Central memory CD4-positive, alpha-beta T cell (primary cell): Measurements from ENCODE around the gene USP20.

ENCODE experiments used
- DNase-seq: peaks from one replicate; pipeline ENCODE4 v3.0.0; 2022

USP20 gene

DNA sequence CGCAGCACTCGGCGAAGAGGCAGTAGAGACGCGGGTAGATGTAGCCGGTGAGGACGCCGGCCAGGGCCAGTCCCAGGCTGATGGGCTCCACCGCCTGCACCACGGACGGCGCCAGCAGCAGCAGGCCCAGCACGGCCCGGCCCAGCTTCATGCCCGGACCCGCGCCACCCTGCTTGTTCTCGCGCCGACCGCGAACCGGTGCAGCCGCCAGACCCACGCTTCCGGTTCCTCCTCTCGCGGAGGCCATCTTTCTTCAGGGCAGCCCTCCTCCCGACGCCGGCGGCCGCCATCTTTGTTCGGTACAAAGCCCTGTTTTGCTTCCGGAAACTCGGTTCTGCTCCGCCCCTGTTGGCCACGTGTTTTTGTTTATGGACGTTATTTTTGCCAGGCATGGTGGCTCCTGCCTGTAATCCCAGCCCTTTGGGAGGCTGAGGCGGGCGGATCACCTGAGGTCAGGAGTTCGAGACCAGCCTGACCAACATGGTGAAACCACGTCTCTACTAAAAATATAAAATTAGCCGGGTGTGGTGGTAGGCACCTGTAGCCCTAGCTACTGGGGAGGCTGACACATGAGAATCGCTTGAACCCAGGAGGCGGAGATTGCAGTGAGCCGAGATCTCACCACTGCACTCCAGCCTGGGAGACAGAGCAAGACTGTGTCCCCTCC is 11.2 kb upstream of the USP20 start, which contains the start of gene TOR1A:
TSS of gene TOR1A (minus strand) at position 202 of the 667 bp plus-strand sequence. CDS start at position 151, 51 bp downstream.
- DNase-seq, result peak; percentile 89

DNA sequence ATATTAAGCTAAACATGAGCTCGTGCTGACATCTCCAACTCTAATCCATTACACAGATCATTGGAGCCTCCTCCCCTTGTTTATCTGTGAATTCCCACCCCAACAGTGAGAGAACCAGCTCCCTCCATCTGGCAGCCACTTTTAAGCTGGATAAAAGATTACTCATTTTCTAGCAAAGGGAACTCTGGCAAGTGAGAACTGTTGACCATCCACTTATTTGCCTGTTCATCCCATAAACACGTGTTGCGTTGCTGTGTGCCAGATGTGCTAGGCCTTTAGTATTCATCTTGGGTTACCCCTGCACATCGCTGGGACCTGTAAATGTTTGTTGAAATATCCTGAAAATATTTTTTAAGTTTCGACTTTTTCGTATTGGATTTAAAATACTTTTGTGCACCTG is 8.9 kb upstream of the USP20 start:
- DNase-seq, result no peak

DNA sequence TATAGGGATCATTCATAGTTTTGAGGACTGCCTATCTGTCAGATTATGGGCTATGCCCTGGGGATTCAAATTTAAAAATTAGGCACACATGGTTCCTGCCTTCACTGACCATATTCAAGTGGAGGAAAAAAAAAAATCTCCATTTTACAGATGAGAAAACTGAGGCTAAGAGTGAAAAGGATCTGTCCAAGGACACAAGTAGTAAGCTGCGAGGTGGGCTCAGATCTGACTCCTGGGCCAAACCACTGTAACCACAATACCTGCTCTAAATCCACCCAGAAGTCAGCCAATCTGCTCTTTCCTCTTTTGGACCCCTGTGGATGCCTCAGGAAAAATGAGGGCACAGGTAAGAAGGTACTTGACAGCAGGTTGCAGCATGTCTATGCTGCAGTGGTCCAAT is 8.5 kb upstream of the USP20 start:
- DNase-seq, result no peak

DNA sequence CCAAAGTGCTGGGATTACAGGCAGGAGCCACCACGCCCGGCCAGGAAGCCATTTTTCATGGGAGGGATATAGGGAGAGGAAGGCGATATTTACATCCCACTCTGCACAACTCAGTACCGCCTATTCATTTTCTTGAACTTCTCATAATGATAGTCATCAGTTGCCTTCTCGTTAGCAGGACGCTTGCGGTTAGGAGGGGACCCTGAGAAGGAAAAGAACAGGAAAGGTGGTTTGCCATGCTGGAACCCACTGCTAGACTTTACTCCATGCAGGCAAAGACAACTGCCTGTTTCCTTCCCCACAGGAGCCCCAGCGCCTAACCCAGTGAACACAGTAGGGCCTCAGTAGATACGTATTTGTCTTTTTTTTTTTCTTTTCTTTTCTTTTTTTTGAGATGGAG is 7.2 kb upstream of the USP20 start:
- no peak for DNase-seq

DNA sequence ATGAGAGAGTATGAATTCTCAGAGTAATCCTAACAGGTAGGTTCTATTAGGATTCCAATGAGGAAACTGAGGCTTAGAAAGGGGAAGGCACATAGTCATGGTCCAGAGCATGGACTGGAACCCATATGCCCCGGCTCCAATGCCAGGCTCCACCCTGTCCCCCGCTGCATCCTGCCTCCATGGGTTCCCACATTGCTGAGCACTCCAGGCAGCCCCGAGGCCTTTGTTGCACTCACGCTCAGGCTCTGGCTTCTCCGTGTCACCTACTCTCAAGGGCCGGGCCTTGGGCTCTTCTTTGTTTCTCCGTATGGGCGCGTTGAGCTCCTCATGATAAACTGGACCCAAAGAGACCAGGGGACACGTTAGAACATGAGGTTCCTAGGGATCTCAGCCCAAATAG is 6.3 kb upstream of the USP20 start:
- no peak for DNase-seq

DNA sequence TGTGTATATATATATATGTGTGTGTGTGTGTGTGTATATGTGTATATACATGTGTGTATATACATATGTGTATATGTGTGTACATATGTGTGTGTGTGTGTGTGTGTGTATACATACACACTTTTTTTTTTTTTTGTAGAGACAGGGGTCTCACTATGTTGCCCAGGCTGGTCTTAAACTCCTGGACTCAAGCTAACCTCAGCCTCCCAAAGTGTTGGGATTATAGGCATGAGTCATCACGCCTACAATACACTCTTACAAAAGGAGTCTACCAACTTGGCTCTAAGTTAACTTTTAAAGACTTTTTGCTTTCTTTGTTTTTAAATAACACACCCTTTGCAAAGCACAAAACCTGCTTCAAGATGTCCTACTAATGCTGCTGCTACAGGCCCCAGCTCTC is 2.3 kb upstream of the USP20 start:
- DNase-seq, result no peak

DNA sequence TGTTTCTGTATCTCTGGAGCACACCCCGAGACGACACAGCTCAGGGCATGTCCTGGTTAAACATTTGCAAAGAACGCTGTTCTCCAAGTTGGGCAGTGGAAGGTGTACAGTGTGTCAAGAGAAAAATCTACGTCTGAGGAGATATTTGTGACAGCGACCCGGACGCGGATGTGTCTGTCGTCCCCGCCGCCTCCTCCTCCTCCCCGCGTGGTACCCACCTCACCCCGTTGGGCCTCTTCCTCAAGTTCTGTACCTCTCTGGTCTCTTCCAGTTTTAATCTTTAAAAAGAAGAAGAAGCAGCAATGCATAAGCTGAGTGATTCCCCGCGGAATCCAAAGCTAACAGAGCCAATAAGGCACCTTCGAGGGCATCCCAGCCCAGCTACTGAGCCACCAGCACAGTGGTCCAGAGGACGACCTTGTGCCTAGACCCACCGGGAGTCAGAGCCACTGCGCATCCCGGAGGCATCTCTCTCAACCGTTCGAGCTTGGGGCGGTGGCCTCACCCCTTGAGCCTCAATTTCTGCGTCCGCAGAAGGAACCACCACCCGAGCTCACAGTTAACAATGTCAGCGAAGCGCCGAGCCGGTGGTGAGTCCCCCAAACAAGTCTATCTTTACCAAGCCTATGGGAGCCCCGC is 650 bp upstream of the USP20 start:
- peak; percentile 54 for DNase-seq

DNA sequence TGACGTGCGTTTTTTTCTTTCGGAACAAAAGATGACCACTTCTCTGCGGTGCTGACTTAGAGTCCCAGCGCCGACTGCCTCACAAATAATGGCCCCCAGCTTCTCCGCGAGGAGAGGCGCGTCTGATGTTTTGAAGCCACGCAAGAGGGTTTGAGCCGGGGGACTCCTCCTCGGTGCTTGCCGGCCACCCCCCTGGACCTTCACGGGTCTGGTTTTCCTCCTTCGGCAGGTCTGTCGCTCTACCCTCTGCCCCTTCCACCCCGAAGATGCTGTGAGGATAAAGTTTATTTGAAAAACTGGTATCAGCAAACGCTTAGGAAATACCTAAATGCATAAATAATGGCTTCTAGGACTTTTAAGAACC is 584 bp downstream of the USP20 start:
- DNase-seq, result no peak

DNA sequence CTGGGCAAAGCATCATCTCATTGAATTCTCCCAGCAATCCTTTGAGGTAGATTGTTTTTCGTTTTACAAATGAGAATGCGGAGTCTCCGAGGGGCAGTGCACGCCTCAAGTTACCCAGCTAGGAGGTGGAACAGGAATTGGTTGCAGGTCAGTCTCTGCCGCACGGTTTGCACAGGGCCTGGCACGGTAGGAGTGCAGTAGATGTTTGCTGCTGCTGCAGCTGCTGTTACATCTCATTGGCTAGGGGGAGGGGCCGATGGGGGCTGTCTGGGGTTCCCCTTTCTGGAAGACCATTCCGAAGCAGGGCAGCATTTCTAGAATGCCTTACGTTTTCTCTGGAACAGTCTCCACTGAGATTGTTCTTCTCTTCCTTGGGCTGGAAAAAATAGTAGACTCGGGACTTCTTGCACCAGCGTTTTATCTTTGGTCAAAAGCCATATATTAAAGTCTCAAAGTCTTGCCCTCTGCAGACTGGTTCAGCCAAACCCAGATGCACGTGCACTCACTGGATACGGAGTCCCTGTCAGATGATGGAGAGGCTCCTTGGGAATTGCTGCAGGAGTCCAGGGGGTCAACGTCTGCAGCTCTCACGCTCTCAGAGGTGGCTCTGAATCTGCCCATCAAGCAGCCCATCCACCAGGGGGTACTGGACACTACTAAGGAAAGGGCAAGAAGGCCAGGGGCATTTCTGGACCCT is 1.2 kb downstream of the USP20 start:
- peak; percentile 23 for DNase-seq

DNA sequence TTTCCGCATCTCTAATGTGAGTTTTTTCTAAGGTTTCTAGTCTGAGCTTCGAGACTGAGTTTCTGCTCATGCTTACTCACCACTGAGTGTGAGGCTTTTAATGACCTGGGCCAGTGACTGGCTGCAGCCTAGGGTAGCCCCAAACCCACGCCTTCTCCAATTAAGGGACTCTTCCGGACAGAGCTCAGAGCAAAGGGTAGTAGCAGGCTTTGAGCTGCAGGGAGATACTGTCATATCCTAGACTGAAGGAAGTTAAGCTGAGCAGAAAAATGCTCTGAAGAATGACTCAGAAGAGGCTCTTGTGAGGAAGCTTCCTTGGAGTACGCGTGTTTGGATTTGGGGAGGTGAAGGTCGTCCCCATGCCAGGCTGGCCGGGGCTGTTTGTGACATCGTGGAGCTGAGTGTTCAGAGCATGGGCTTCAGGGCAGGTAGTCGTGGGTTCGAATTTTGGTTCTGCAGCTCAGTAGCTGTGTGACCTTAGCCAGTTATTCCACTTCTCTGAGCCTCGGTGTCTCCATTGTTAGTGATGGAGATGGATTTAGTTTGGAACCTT is 3.5 kb downstream of the USP20 start:
- no peak for DNase-seq

DNA sequence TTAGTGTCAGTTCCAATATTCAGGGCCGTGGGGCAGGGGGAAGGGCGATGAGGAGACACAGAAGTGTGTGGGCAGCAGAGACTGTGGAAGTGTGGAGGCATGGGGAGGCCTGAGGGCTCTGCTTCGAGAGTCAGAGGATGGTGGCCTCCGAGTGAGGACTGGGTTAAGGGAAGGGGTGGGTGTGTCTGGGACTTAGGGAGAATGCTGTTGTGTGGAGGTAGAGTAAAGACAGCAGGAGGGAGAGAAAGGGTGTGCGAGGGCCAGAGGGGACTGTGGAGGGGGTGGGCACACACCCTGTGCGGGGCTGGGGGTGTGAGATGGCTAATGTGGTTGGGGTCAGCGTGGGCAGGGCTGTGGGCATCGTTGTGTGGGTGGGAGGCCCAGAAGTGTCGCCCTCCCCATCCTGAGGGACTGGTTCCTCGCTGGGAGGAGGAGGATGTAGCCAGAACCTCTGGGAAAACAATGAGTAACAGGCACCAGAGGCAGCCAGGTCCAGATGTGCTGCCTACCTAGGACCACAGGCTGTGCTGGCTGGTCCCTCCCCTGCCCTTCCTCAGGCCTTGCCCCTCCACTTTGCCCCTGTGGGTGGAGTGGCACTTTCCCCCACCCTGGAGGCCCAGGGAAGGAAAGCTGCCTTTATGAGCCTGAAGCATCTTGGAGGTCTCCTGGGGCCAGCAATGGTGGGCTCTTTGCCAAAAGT is 4.2 kb downstream of the USP20 start:
- no peak for DNase-seq

DNA sequence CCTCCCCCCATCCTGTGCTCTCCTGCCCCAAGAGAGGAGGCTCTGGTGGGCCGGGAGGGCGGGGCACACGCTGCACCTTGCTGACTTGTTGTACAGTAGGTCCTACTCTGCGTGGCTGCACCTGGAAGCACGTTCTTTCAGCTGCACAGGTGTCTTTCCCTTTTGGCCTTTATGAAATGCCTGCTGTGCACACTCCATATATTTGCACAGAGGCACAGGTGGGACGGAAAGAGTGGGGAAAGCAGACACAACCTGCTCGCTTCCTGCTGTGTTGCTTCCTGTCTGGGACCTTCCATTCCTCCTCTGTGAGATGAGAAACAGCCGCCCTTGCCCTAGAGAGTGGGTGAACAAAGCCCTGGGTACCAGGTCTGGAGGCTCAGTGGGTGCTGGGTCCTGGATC is 4.8 kb downstream of the USP20 start:
- DNase-seq, result peak; percentile 30

DNA sequence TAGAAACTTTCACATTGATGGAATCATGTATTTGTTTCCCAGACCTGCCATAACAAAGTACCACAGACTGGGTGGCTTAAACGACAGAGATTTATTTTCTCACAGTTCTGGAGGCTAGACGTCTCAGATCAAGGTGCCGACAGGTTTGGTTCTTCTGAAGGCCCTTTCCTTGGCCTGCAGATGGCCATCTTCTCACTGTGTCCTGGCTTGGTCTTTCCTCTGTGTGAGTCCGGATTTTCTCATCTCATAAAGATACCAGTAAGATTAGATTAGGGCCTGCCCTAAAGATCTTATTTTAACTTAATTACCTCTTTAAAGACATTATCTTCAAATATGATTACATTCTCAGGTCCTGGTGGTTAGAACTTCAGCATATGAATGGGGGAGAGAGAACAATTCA is 5.8 kb downstream of the USP20 start:
- DNase-seq, result no peak

DNA sequence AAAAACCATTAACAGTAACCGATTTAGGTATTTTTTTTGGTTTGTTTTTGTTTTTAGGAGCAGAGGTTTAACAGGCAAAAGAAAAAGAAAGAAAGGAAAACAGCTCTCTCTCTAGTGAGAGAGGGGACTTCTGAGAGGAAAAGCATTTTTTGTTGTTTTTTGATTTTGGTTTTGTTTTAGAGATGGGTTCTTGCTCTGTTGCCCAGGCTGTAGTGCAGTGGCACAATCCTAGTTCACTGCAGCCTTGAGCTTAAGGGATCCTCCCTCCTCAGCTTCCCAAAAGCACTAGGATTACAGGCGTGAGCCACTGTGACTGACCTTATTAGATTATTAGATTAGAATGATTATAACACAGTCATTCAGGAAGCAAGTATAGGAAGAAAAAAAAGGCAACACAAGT is 10.1 kb downstream of the USP20 start:
- no peak for DNase-seq

DNA sequence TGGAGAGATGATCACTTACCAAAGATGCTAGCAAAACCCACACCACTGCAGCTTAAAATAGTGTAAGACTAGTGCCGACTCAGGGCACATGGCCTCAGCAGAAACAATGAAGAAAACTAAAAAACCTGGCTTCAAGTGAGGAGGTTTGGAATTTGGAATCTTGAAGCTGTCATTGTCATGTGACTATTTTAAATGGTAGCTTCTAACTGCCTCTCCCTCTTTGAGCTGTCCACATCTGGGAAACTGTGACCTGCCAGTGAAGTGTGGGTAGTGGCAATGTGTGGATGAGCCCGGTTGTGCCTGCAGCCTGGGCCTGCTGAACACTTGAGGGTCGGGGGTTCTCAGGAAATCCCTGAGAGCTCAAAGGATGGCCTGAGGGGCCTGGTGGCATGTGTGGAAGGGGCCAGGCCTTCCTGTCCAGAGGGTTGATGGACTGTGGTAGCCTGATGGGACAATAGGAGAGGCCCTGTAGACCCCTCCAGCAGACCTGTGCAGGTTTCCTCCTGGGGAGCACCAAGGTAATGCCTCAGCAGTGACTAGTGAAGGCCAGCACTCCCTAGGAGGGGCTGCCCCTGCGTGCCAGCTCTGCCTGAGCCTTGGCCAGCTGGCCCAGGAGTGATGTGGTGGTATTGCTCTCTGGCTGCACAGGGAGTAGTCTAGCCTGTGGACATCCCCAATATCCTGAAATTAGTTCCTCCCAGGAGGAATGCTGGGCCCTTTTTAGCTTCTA is 13.6 kb downstream of the USP20 start:
- no peak for DNase-seq

DNA sequence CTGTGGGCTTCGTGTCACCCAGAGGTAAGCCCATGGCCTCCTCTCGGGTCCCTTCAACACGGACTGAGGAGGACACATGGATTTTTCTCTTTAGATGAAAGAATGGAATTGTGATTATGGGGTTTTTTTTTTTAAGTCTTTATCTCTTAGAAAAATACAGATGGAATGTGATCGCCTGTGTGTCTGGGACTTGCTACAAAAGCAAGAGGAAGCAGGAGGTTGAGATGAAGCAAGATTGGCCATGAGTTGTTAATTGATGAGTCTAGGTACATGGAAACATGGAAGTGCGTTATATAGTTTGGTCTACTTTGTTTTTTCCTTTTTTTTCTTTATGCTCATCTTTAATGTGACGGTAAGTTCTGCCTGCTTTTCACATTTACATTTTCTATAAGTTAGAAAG is 14.6 kb downstream of the USP20 start:
- DNase-seq, result no peak

DNA sequence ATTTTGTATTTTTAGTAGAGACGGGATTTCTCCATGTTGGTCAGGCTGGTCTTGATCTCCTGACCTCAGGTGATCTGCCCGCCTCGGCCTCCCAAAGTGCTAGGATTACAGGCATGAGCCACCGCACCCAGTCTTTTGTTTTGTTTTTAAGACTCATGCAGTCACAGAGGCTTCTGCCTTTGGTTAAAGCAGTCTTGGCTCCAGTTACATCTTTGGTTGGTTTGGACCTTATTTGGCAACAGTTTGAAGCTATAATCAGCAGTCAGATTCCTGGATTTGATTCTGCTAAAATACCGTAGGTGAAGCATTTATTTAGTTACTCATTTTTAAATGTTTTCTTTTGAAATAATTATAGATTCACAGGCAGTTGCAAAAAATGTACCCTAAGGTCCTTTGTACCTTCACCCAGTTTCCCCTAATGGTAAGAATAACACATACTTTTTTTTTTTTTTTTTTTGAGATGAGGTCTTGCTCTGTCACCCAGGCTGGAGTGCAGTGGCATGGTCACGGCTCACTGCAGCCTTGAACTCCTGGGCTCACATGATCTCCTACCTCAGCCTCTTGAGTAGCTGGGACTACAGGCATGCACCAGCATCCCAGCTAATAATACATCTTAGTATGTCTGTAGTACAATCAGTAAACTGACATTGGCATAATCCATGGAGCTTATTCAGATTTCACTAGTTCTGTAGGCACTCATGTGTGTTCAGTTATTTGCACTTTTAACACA is 15.7 kb downstream of the USP20 start:
- DNase-seq, result no peak

DNA sequence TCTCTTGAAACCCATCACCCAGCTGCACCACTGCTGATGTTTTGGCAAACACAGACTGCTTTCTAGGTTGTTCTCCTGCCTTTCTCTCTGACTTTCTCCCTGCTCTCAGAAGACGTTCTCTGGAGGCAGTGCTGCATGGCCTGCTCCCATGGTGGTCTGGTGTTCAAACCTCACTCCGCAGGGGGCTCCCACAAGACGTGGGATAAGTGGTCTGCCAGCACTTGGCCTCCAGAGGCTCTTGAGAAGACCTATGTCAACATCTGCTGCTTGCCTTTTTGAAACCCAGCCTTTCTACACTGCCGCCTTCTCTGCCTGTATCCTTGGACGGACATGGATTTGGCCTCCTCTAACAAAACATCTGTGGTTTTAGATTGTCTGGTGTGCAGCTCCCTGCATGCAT is 16.6 kb downstream of the USP20 start:
- DNase-seq, result no peak

DNA sequence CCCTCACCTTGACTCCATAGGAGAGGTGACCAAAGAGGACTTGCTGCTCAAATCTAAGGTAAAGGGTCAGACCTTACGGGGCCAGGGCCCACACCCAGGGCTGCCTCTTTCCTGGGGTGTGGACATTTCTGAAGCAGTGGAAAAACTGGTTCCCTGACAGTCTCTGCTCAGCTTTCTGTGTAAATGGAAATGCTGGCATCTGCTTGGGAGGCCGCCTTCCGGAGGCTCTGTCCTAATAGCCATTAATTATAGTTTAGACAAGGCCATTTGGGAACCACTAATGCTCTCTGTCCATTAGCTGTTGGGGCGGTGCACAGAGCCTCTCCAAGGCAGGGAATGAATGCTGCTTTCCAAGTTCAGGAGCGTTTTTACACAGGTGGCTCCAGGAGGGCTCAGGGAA is 17.3 kb downstream of the USP20 start:
- DNase-seq, result no peak

DNA sequence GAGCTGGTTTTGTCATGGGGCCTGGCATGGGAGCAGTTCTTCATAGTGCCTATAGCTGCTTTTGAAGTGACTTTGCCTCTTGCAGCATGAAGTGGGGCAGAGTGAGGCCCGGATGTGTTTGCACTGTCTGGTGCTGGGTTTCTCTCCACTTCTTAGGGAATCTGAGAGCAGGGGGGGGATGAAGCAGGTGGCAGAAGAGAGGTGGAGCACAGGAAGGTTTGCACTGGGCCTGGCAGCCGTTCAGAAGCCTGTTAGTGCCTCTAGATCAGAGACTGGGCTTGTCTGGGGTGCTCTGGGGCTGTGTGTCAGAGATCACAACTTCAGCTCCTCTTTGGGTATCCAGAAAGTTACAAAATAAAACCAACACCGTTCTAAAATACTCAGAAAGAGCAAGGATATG is 18.4 kb downstream of the USP20 start:
- DNase-seq, result no peak

DNA sequence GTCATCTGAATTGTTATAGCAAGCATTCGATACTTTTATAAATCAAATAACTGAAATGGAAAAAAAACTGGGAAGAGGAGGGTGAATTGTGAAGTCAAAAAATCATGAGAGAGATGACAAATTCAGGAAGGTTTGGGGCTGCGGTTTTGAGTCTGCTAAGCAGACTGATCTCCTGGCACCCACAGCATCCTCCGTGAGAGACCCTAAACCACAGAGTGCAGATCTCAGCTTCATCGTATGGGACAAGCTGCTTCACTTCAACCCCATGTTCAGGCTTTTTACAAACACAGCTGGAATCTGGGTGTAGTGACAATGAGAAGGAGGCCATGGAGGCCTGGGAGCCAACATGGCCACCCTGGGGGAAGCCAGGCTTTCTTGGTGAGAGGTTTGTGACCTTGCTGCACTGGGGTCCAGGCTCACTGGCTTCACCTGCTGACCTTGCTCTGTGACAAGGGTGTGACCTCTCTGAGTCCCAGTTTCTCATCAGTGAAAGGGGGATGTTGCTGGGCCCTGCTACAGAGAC is 19.4 kb downstream of the USP20 start:
- no peak for DNase-seq

DNA sequence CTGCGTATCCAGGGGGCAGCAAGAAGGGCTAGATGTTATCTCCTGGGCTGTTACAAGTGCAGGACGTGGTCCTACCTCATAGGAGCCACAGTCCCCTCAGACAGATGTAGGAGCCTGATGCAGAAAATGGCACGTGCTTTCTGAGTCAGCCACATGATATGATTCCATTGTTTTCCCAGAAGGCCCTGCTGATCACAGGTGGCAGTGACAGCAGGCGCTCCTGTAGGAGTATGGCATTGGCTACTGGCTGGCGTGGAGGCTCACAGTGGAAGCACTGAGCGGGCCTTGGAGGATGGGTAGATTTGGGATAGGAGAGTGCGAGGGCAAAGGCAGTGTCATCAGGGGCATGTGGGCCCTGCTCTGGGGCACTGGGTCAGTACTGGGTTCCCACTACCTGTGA is 21.9 kb downstream of the USP20 start:
- DNase-seq, result no peak
